RWPE2 (cell line): ENCODE measurements around the gene PTPN14.
A peak's percentile ranks its signal among the peaks of the same experiment; 100 is the strongest.

Experiments
- ATAC-seq: fragments of 200-7000 bp; cut with Tn5 transposase; 3 replicates; pipeline ENCODE4 v1.9.1; 2021; ENCODE audit warnings: low read depth
- DNase-seq: peaks from one replicate; pipeline ENCODE4 v3.0.0-alpha.2; 2020; ENCODE audit warnings: low spot score
- H3K27ac ChIP-seq: fragments of 450-650 bp; 2 replicates; pipeline ENCODE4 v1.5.1; 2017; ENCODE audit warnings: mild to moderate bottlenecking; ENCODE audit not compliant: poor library complexity, severe bottlenecking
- H3K27me3 ChIP-seq: fragments of 250-450 bp; sonication (Bioruptor Pico); 2 replicates; pipeline ENCODE4 v1.5.1; 2021; ENCODE audit warnings: mild to moderate bottlenecking, moderate library complexity; ENCODE audit not compliant: insufficient read depth, poor library complexity, severe bottlenecking
- H3K36me3 ChIP-seq: fragments of 250-450 bp; sonication (Bioruptor Pico); 2 replicates; pipeline ENCODE4 v1.5.1; 2020; ENCODE audit warnings: low read depth, mild to moderate bottlenecking, moderate library complexity
- H3K4me1 ChIP-seq: fragments of 250-450 bp; sonication (Bioruptor Pico); 2 replicates; pipeline ENCODE4 v1.5.1; 2021; ENCODE audit warnings: mild to moderate bottlenecking, moderate library complexity; ENCODE audit not compliant: insufficient read depth, poor library complexity, severe bottlenecking
- H3K4me3 ChIP-seq: fragments of 250-450 bp; sonication (Bioruptor Pico); 2 replicates; pipeline ENCODE4 v1.5.1; 2021; ENCODE audit warnings: mild to moderate bottlenecking, moderate library complexity; ENCODE audit not compliant: severe bottlenecking
- H3K9me3 ChIP-seq: fragments of 250-450 bp; sonication (Bioruptor Pico); 2 replicates; pipeline ENCODE4 v1.5.1; 2021; ENCODE audit warnings: mild to moderate bottlenecking, moderate library complexity; ENCODE audit not compliant: severe bottlenecking
- TF ChIP-seq, protein P1 (sequence below): fragments of 450-650 bp; IDR thresholded peaks from one replicate; pipeline ENCODE4 v1.5.1; 2017; ENCODE audit warnings: mild to moderate bottlenecking, moderate library complexity; ENCODE audit not compliant: poor library complexity, severe bottlenecking

PTPN14 gene

DNA sequence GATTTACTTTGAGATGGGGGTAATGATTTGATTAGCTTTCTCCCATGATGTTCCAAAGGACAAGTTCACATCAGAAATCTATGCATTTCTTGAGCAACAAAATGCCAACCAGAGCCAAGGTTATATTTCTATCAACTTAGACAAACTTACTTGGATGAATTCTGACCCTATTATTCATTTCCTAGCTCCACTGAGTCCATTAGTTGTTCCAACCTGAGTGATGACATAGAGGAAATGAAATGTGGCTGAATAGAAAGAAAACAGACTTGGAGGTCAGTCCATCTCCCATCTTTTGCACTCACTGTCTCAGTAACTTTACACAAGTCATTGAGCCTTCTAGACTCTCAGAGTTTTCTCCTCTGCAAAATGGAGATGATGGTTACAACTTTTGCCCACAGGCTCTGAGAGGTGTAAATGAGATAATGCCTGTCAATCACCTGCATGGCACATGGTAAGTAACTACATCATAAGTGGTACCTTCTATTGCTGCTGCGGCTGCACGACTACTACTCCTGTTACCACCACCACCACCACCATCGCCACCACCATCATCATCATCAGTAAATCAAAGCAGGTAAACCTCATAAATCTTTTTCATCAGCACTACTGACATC, 98.2 kb downstream of the PTPN14 start:
- Histone ChIP-seq H3K36me3 (peaks cover 7% of the 10 kb centered on the region; the same call in 1 of the 2 replicates), H3K4me1 (peaks cover 50% of the 10 kb centered on the region), H3K4me3 (no peak overlapping the region), H3K27me3 (no peaks in the 10 kb centered on the region), H3K27ac (peak overlapping the region; percentile 96), H3K9me3 (no peaks in the 10 kb centered on the region)
- TF ChIP-seq, protein P1, sequence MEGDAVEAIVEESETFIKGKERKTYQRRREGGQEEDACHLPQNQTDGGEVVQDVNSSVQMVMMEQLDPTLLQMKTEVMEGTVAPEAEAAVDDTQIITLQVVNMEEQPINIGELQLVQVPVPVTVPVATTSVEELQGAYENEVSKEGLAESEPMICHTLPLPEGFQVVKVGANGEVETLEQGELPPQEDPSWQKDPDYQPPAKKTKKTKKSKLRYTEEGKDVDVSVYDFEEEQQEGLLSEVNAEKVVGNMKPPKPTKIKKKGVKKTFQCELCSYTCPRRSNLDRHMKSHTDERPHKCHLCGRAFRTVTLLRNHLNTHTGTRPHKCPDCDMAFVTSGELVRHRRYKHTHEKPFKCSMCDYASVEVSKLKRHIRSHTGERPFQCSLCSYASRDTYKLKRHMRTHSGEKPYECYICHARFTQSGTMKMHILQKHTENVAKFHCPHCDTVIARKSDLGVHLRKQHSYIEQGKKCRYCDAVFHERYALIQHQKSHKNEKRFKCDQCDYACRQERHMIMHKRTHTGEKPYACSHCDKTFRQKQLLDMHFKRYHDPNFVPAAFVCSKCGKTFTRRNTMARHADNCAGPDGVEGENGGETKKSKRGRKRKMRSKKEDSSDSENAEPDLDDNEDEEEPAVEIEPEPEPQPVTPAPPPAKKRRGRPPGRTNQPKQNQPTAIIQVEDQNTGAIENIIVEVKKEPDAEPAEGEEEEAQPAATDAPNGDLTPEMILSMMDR = no peak
- DNase-seq (no peak), ATAC-seq (peak; percentile 38; the same call in 2 of the 3 replicates)

DNA sequence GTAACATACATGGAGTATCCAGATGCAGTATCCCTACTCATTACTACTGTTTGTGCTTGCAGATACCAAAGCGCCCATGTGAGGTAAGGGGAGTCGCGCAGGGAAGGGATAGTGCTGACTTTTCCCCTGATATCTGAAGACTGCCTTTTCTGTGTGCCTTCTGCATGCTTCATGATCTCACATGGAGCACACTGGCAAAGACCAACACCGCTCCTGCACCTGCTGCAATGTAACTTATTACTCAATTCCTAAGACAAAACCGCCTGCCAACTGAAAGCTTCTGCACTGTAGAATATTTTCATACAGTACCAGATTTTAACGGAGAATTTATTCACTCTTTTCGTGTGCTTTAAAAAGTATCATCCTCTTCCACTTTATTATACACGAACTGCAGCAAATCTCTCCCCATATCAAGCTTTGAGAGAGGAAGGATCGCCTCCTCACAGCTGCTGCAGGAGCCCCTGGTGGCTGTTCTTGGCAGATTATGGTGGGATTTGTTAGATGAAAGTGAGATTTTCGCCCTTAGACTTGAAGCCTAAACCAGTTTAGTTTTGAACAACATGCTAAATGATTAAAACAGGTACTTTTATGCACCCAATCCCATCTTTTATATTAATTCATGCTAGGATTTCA, 99.1 kb downstream of the PTPN14 start:
- Histone ChIP-seq H3K27ac (peak overlapping the region; percentile 96), H3K27me3 (no peaks in the 10 kb centered on the region), H3K9me3 (no peaks in the 10 kb centered on the region), H3K4me3 (no peak overlapping the region), H3K36me3 (peaks cover 7% of the 10 kb centered on the region; the same call in 1 of the 2 replicates), H3K4me1 (peaks cover 54% of the 10 kb centered on the region)
- no peak for DNase-seq
- ATAC-seq = no peak
- TF ChIP-seq, protein P1 = no peak

DNA sequence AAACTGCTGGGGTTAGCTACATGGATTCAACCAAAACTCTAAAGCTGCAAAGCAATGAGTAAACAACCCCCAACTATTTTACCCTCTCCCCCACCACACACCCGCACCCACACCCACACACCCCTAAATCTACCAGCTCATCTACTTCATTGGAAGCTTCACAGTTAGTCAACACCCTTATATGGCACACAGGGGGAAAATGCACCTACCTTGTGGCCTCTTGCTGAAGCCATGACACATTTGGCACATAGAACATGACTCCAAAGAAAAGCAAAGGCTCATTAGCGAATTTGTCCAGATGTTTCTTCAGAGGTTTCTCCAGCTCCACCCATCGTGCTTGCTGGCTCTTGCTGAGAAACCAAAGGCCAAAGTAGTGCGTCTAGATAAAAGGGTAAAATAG, 99.8 kb downstream of the PTPN14 start:
- ATAC-seq (no peak), DNase-seq (no peak)
- Histone ChIP-seq H3K27ac (peak overlapping the region; percentile 96), H3K27me3 (no peaks in the 10 kb centered on the region), H3K4me3 (no peak overlapping the region), H3K36me3 (peaks cover 7% of the 10 kb centered on the region; the same call in 1 of the 2 replicates), H3K4me1 (peaks cover 50% of the 10 kb centered on the region), H3K9me3 (no peaks in the 10 kb centered on the region)
- TF ChIP-seq, protein P1 = no peak

DNA sequence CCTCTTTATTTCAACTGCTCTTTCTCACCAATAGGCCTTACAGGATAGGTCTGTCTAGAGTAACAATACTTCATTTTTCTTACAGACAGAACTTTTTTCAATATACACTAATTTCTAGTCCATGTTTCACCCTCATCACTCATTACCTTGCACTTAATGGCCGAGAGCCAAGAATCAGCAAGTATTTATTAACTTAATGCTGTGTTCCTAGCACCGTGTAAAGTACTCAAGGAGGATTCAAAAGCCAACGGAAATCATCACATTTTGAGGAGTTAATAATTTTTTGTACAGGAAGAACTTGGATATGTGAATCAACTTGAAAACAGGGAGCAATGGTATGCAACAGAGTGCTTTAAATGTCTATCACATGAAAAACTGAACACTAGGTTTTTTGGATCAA, 102.0 kb downstream of the PTPN14 start:
- TF ChIP-seq, protein P1 = no peak
- Histone ChIP-seq H3K4me1 (peaks cover 52% of the 10 kb centered on the region), H3K27ac (peak overlapping the region; percentile 96)

DNA sequence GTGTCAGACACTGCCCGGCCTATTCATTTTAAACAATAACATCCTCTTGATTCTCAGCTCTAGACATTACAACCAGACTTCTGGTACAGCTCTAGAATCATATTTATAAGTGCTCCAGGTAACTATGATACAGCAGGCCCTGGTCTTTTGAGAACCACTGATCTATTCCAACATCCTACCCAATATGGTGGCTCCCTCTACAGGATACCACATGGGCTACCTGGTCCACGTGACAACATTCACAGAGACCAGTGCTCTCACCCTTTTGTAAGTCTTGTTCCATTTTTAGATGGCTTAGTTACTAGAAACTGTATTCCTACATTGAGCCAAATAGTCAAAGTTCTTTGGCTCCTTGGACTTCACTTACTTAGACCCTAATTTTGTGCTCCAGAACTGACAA, 102.9 kb downstream of the PTPN14 start:
- H3K27me3 ChIP-seq = no peaks in the 10 kb centered on the region
- no peak for ATAC-seq
- peak overlapping the region; percentile 96 for H3K27ac ChIP-seq
- DNase-seq = no peak
- H3K36me3 ChIP-seq = peaks cover 7% of the 10 kb centered on the region; the same call in 1 of the 2 replicates
- TF ChIP-seq, protein P1 = no peak
- no peak overlapping the region for H3K4me3 ChIP-seq
- no peaks in the 10 kb centered on the region for H3K9me3 ChIP-seq
- H3K4me1 ChIP-seq = peaks cover 43% of the 10 kb centered on the region

More for the DNA sequence above, 102.0 kb downstream of the PTPN14 start:
- peaks cover 7% of the 10 kb centered on the region; the same call in 1 of the 2 replicates for H3K36me3 ChIP-seq
- DNase-seq (no peak), ATAC-seq (no peak)
- H3K27me3 ChIP-seq = no peaks in the 10 kb centered on the region
- no peak overlapping the region for H3K4me3 ChIP-seq
- no peaks in the 10 kb centered on the region for H3K9me3 ChIP-seq
